GM13977 (cell line): Measurements from ENCODE around the gene EIF4B.

ENCODE experiments used
- DNase-seq: peaks from one replicate; pipeline ENCODE4 v3.0.0; 2012; ENCODE audit warnings: low spot score
- in situ Hi-C: fragments of 300-500 bp; cut with MboI; formaldehyde crosslinking; loops from one replicate; pipeline ENCODE4 v1.12.0; 2022; ENCODE audit warnings: low sequenced_read_pairs, low pct_unique_long_range_greater_than_20kb, mixed read lengths, inconsistent platforms; ENCODE audit not compliant: unreplicated experiment
- TF ChIP-seq, protein P1 (sequence below): IDR thresholded peaks from 2 replicates; pipeline ENCODE4 v1.5.1; 2012; ENCODE audit warnings: mild to moderate bottlenecking, control low read depth; ENCODE audit not compliant: insufficient read depth; ENCODE audit errors: extremely low read depth, missing control alignments

The EIF4B gene, protein sequence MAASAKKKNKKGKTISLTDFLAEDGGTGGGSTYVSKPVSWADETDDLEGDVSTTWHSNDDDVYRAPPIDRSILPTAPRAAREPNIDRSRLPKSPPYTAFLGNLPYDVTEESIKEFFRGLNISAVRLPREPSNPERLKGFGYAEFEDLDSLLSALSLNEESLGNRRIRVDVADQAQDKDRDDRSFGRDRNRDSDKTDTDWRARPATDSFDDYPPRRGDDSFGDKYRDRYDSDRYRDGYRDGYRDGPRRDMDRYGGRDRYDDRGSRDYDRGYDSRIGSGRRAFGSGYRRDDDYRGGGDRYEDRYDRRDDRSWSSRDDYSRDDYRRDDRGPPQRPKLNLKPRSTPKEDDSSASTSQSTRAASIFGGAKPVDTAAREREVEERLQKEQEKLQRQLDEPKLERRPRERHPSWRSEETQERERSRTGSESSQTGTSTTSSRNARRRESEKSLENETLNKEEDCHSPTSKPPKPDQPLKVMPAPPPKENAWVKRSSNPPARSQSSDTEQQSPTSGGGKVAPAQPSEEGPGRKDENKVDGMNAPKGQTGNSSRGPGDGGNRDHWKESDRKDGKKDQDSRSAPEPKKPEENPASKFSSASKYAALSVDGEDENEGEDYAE

DNA sequence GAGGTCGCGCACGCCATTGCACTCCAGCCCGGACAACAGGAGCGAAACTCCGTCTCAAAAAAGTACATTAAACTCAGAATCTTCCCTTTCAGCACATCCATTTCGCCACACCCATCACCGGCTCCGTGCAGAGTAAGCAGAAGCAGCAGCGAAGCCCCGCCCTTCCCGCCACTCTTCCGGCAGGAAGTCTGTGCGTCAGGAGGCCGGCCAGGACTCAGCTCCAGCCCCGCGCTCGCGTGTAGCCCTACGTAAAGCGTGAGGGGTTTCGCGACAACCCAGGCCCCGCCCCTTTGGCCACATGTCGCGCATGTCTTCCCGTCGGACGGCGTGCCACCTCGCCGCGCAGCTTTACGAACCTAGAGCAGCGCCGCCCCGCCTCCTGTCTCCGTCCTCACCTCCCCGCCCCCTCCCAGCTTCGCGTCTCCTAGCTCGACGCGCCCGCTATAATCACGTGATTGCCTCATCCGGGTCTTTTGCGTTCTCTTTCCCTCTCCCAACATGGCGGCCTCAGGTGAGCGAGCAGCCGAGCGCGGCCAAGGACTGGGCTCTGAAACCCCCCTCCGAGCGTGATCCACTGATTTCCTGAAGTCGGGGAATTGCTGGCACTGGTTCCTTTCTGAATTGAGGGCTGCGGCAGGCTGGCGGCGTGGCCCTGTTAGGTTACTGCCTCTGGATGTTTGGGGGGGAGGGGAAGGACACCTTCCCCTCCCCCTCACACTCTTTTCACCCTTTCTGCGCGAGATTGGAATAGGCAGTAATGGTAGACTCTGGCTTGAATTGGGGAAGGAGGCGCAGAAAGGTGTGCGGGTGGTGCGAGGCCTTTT lies at the start of gene EIF4B:
EIF4B (plus strand) TSS at position 471 of the 824 bp plus-strand sequence; CDS start at position 499, 28 bp downstream.
- in situ Hi-C loops = no loop called here

DNA sequence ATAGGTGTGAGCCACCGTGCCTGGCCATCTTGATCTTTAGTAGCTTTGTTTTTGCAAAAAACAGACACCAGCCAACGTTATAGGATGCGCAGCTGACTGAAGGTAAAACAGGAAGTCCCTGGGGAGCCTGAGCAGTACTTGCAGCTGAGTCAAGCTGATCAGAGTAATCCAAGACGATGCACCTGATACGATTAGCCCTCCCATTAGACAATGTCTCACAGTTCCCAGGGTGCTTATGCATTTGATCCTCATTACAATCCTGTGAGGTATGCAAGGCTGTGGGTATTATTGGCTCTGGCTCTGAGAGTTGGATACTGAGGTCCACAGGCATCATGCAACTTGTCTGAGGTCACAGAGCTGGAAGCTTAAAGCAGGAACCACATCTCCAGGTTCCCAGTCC lies 49.3 kb upstream of the EIF4B start:
- no peak for DNase-seq
- in situ Hi-C loops = no loop called here
- TF ChIP-seq, protein P1, sequence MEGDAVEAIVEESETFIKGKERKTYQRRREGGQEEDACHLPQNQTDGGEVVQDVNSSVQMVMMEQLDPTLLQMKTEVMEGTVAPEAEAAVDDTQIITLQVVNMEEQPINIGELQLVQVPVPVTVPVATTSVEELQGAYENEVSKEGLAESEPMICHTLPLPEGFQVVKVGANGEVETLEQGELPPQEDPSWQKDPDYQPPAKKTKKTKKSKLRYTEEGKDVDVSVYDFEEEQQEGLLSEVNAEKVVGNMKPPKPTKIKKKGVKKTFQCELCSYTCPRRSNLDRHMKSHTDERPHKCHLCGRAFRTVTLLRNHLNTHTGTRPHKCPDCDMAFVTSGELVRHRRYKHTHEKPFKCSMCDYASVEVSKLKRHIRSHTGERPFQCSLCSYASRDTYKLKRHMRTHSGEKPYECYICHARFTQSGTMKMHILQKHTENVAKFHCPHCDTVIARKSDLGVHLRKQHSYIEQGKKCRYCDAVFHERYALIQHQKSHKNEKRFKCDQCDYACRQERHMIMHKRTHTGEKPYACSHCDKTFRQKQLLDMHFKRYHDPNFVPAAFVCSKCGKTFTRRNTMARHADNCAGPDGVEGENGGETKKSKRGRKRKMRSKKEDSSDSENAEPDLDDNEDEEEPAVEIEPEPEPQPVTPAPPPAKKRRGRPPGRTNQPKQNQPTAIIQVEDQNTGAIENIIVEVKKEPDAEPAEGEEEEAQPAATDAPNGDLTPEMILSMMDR = no peak

More for the DNA sequence above, at the start of gene EIF4B:
- TF ChIP-seq, protein P1 = no peak
- DNase-seq = peak; percentile 95

DNA sequence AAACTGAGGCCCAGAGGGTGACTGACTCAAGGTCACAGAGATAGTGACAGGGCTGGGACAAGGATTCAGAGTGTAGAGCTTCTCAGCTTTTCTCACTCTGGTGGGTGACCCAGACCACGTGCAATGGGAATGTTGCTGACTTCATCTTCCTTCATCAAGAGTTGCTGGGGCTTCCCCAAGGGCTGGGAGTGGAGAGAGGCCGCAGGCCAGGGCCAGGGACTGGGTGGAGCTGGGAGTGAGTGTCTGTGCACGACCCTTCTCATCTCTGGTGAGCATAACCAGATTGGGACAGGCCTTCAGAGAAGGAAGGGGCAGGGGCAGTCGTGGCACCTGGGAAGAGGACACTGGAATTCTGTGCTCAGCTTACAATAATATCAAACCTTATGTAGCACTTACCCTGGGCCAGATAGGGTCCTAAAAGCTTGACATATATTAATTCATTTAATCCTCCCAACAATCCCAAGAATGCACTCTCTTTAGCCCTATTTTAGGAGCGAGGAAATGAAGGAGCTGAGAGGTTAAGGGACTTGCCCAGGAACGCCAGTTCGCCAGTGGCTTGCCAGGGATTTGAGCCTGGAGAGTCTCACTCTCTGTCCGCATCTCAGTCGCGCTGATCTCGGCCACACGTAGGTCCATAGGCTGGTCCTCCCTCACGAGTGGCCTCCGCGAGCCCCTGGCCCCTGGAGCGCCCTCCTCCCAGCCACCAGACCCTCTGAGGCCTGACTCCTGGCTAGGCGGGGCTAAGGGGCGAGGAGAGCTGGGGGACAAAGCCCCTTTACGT lies 41.5 kb upstream of the EIF4B start:
- in situ Hi-C loops = no loop called here
- TF ChIP-seq, protein P1 = no peak
- DNase-seq = no peak

DNA sequence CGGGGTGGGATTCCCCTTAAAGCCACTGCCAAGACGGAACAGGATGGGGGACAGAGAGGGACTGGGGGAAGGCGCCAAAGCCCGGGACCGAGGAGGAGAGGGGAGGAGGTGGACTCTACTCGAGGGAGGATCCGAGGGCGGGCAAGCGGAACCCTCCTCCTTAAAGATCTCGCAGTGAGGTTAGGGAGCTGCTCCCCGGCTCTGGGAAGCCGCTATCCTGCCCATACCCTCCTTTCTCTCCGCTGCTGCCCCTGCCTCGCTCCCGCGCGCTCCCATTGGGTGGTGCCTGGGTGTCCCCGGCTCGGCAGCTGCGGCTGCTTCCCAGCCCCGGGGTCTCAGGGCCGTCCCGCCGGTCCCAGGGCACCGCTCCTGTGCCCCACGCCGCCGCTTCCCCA lies 40.9 kb upstream of the EIF4B start:
- no peak for DNase-seq
- in situ Hi-C loops = no loop called here
- TF ChIP-seq, protein P1 = no peak

DNA sequence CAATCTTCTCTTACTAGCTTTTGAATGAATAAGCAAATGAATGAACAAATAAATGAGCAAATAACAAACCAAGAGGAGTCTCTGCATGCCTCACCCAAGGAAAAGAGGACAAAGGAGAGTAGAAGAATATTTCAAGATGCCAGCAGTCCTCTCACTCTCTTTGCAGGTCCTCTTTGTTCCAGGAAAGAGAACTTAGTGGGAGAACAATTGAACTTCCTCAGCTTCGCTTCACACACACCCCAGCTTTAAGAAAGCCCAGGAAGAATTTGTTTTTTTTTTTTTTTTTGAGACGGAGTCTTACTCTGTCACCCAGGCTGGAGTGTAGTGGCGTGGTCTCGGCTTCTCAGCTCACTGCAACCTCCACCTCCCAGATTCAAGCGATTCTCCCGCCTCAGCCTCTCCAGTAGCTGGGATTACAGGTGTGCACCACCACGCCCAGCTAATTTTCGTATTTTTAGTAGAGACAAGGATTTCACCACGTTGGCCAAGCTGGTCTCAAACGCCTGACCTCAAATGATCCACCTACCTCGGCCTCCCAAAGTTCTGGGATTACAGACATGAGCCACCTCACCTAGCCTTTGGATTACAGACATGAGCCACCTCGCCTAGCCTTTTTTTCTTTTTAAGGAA lies 37.0 kb upstream of the EIF4B start:
- in situ Hi-C loops = no loop called here
- DNase-seq = no peak
- TF ChIP-seq, protein P1 = no peak
